ENCODE data around the gene MALL.
"Not testable (repeated sequence)": the region's sequence is repeated elsewhere in the genome, so short reads cannot be mapped to it uniquely, and the experiment has no call there.

MALL gene

GRCh38 chr2:110050222-110050621, 65.4 kb downstream of the MALL start:
- not testable (repeated sequence) for DNase-seq (ENCODE audit: low spot score)

- DNase-seq (ENCODE audit: low spot score): not testable (repeated sequence)
Observed at GRCh38 chr2:110049769-110050168, 65.9 kb downstream of the MALL start.

GRCh38 chr2:110048255-110049197, 67.1 kb downstream of the MALL start:
- not testable (repeated sequence) for DNase-seq (ENCODE audit: low spot score)

- not testable (repeated sequence) for DNase-seq (ENCODE audit: low spot score)
Observed at GRCh38 chr2:110047225-110047624, 68.4 kb downstream of the MALL start.

GRCh38 chr2:110041941-110042660, 73.5 kb downstream of the MALL start:
- not testable (repeated sequence) for DNase-seq (ENCODE audit: low spot score)

- DNase-seq (ENCODE audit: low spot score): not testable (repeated sequence)
Observed at GRCh38 chr2:110037336-110037735, 78.3 kb downstream of the MALL start.

GRCh38 chr2:110035384-110035783, 80.2 kb downstream of the MALL start:
- not testable (repeated sequence) for DNase-seq (ENCODE audit: low spot score)

GRCh38 chr2:110034935-110035334, 80.7 kb downstream of the MALL start:
- not testable (repeated sequence) for DNase-seq (ENCODE audit: low spot score)
